ENCODE results near the gene TREM2.

TREM2 gene

GRCh38 chr6:41162687-41163418 lies at the start of gene TREM2:
TREM2 (minus strand) TSS chr6:41163116; CDS start chr6:41163082, 34 bp downstream.
- H3K4me3 ChIP-seq (ENCODE audit: low read depth, low read length) = no peak within 1 kb of the TSS
- in situ Hi-C loops (cut with HindIII; ENCODE audit: low sequenced_read_pairs) = no loop called here
- TF ChIP-seq, protein P1, sequence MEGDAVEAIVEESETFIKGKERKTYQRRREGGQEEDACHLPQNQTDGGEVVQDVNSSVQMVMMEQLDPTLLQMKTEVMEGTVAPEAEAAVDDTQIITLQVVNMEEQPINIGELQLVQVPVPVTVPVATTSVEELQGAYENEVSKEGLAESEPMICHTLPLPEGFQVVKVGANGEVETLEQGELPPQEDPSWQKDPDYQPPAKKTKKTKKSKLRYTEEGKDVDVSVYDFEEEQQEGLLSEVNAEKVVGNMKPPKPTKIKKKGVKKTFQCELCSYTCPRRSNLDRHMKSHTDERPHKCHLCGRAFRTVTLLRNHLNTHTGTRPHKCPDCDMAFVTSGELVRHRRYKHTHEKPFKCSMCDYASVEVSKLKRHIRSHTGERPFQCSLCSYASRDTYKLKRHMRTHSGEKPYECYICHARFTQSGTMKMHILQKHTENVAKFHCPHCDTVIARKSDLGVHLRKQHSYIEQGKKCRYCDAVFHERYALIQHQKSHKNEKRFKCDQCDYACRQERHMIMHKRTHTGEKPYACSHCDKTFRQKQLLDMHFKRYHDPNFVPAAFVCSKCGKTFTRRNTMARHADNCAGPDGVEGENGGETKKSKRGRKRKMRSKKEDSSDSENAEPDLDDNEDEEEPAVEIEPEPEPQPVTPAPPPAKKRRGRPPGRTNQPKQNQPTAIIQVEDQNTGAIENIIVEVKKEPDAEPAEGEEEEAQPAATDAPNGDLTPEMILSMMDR (IDR thresholded peaks at IDR 0.05; ENCODE audit: low read depth, low read length) = no peak
- no peak for DNase-seq (ENCODE audit: low read depth, low spot score)

- TF ChIP-seq, protein P1 (IDR thresholded peaks at IDR 0.05; ENCODE audit: low read depth, low read length) = no peak
- no peak for DNase-seq (ENCODE audit: low read depth, low spot score)
- H3K4me3 ChIP-seq (ENCODE audit: low read depth, low read length) = no peak overlapping the region
- in situ Hi-C loops (cut with HindIII; ENCODE audit: low sequenced_read_pairs) = no loop called here
Observed at GRCh38 chr6:41209547-41210320, 46.8 kb upstream of the TREM2 start.

DNA sequence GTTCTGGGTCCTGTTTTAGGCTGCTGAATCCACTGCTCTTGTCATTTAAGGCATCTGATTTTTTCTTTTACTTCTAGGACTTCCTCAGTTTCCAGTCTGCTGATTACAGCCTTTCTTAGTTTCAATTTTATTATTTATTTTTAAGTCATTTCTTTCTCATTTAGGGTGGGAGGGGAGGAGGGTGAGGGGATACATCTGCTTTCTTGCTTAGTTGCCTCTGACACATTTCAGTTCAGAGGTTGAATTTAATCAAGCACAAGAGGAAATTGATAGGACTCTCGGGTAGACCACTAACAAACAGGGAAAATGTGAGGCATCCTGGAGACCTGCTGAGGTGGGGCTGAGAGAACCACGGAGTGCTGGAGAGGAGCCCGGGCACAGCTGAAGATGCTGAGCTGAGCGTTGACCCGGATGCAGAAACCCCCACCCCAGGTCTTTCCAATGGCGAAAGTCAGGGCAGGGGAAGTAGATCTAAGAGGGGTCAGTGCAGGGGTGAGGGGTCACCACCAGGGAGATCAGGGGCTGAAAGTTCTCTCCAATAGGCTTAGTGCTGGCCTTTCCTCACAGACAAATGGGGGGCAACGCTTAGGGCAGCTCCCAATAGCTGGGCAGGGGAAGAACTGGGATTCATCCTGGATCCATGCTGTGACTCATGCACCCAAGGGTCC lies 45.7 kb upstream of the TREM2 start:
- in situ Hi-C loops (cut with HindIII; ENCODE audit: low sequenced_read_pairs) = no loop called here
- DNase-seq (ENCODE audit: low read depth, low spot score) = no peak

DNA sequence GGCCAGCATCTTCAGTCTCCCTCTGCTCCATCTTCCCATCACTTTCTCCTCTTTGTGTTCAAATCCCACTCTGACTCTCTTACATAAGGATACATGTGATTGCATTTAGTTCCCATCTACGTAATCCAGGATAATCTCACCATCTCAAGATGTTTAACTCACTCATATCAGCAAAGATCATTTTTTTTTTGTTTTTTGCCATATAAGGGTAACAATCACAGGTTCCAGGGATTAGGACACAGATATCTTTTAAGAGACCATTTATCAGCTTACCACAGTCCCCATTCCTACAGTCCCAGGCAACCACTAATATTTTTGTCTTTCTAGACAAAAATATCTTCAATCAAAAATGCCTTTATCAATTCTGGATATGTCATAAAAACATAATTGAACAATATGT lies 41.2 kb upstream of the TREM2 start:
- no peak for DNase-seq (ENCODE audit: low read depth, low spot score)
- in situ Hi-C loops (cut with HindIII; ENCODE audit: low sequenced_read_pairs) = no loop called here
- no peak overlapping the region for H3K4me3 ChIP-seq (ENCODE audit: low read depth, low read length)
- TF ChIP-seq, protein P1 (IDR thresholded peaks at IDR 0.05; ENCODE audit: low read depth, low read length) = no peak

More for the DNA sequence above, 45.7 kb upstream of the TREM2 start:
- H3K4me3 ChIP-seq (ENCODE audit: low read depth, low read length) = no peak overlapping the region
- TF ChIP-seq, protein P1 (IDR thresholded peaks at IDR 0.05; ENCODE audit: low read depth, low read length) = no peak

- DNase-seq (ENCODE audit: low read depth, low spot score) = no peak
- in situ Hi-C loops (cut with HindIII; ENCODE audit: low sequenced_read_pairs) = no loop called here
- TF ChIP-seq, protein P1 (IDR thresholded peaks at IDR 0.05; ENCODE audit: low read depth, low read length) = no peak
- H3K4me3 ChIP-seq (ENCODE audit: low read depth, low read length) = no peak overlapping the region
Observed at GRCh38 chr6:41201764-41202173, 38.9 kb upstream of the TREM2 start.

DNA sequence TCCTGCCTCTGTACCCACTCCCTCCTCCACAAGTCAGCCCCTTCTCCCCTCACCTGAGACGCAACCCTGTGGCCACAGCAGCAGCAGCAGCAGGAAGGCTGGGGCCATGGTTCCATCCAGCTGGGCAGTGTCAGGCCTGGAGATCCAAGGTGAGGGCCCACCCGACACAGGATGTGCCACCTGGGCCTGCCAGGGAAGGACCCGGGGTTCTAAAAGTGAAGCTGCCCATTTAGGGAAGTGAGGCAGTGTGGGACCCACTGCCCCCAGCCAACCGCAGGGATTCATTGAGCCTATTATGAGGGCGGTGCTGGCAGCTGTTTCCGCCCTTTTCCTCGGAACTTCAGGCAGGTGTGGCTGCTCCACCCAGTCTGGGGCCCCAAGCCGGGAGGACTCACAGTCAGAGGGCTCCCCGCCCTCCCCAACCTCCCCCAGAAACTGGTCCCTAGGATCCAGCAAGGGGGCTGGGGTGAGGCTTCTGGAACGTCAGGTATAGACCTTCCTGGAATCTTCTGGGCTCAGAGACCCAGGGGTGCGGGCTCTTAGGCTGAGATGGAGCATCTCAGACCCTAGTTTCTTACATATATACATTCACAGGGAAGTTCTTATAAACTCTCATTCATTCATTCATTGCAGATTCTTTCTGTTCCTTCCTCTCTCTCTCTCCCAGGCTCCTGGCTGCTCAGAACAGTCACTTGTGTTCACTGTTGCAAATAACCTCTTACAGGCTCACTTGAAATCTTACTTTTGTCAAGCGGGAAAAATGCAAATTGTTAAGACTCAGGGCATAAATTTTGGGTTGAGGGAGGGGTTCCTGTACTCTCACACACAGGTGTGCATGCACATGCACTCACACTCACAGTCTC lies 38.2 kb upstream of the TREM2 start, which contains the start of gene TREML2:
TREML2 (minus strand) TSS at position 249 of the 863 bp plus-strand sequence; CDS start at position 108, 141 bp downstream.
- no peak for DNase-seq (ENCODE audit: low read depth, low spot score)
- in situ Hi-C loops (cut with HindIII; ENCODE audit: low sequenced_read_pairs) = no loop called here
- TF ChIP-seq, protein P1 (IDR thresholded peaks at IDR 0.05; ENCODE audit: low read depth, low read length) = no peak
- H3K4me3 ChIP-seq (ENCODE audit: low read depth, low read length) = no peak within 1 kb of the TSS
